Measurements from ENCODE around the gene DIP2C. TPM values are rescaled to one million over a fixed set of nuclear protein-coding genes. Genes with fewer than 3 reads are reported as not detected.
"Not testable (repeated sequence)": the region's sequence is repeated elsewhere in the genome, so short reads cannot be mapped to it uniquely, and the experiment has no call there.

DIP2C gene
- total and polyA plus RNA-seq, 2 donors from 2014 or later, result 6.2 to 22.6 TPM

DNA sequence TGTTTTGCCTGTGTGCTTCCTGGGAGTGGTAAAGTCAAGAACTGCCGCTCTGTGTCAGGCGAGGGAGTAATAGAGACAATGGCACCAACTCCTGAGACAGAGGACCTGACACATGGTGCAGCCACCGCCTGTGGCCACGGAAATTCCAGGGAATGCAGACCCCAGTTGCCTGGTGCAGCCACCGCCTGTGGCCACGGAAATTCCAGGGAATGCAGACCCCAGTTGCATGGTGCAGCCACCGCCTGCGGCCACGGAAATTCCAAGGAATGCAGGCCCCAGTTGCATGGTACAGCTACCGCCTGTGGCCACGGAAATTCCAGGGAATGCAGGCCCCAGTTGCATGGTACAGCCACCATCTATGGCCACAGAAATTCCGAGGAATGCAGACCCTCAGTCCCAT lies 8.7 kb downstream of the DIP2C start:
- TF ChIP-seq, protein P1, sequence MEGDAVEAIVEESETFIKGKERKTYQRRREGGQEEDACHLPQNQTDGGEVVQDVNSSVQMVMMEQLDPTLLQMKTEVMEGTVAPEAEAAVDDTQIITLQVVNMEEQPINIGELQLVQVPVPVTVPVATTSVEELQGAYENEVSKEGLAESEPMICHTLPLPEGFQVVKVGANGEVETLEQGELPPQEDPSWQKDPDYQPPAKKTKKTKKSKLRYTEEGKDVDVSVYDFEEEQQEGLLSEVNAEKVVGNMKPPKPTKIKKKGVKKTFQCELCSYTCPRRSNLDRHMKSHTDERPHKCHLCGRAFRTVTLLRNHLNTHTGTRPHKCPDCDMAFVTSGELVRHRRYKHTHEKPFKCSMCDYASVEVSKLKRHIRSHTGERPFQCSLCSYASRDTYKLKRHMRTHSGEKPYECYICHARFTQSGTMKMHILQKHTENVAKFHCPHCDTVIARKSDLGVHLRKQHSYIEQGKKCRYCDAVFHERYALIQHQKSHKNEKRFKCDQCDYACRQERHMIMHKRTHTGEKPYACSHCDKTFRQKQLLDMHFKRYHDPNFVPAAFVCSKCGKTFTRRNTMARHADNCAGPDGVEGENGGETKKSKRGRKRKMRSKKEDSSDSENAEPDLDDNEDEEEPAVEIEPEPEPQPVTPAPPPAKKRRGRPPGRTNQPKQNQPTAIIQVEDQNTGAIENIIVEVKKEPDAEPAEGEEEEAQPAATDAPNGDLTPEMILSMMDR (IDR thresholded peaks at IDR 0.05; ENCODE audit: borderline replicate concordance, extremely low read depth, insufficient read depth), result no peak
- no peaks in the 10 kb centered on the region for H3K27me3 ChIP-seq (ENCODE audit: control insufficient read depth, insufficient read depth, low read length)
- peaks cover 0 to 35% (median 30%) of the 10 kb centered on the region in 3 donors for H3K4me1 ChIP-seq (ENCODE audit: control insufficient read depth in 2 of 3, insufficient read depth in 2 of 3, low read depth in 1 of 3, low read length in 3 of 3)
- H3K9ac ChIP-seq (ENCODE audit: low read length in 3 of 3), result no peak overlapping the region
- FAIRE-seq, result no peak
- DNase-seq, result peak in 1 of 5 donors; percentile 59
- no peaks in the 10 kb centered on the region for H3K36me3 ChIP-seq (ENCODE audit: control insufficient read depth in 2 of 3, insufficient read depth in 3 of 3, low read length in 3 of 3)
- H3K27ac ChIP-seq (ENCODE audit: low read depth in 2 of 2, low read length in 2 of 2), result no peak overlapping the region
- no peak overlapping the region for H3K4me3 ChIP-seq (ENCODE audit: low read length in 3 of 3)
- no peaks in the 10 kb centered on the region for H3K9me3 ChIP-seq (ENCODE audit: control insufficient read depth in 2 of 3, insufficient read depth in 1 of 3, low read length in 3 of 3)
- intact Hi-C loops (cut with DNase I), result no loop called here

DNA sequence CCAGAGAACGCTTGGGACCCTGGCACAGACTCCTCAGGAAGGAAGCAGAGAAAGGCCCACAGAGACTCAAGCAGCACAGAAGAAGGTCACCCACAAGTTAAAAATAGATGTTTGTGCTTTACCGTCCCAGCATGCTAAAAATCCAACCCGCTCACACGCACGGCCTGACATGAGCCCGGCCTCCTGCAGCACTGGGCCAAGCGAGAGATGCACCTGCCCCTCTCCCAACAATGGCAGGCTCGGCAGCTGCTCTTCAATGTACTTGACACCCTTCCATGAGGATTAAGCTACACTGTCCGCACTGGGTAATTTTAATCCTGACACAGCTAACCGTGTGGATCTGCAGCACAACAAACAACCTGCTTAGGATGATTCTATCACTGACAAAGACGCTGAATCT lies 9.3 kb downstream of the DIP2C start:
- Histone ChIP-seq H3K9me3 (ENCODE audit: control insufficient read depth in 2 of 3, insufficient read depth in 1 of 3, low read length in 3 of 3) (no peaks in the 10 kb centered on the region), H3K36me3 (ENCODE audit: control insufficient read depth in 2 of 3, insufficient read depth in 3 of 3, low read length in 3 of 3) (no peaks in the 10 kb centered on the region), H3K4me1 (ENCODE audit: control insufficient read depth in 2 of 3, insufficient read depth in 2 of 3, low read depth in 1 of 3, low read length in 3 of 3) (peaks cover 0 to 35% (median 30%) of the 10 kb centered on the region in 3 donors), H3K9ac (ENCODE audit: low read length in 3 of 3) (no peak overlapping the region), H3K27me3 (ENCODE audit: control insufficient read depth, insufficient read depth, low read length) (no peaks in the 10 kb centered on the region), H3K27ac (ENCODE audit: low read depth in 2 of 2, low read length in 2 of 2) (no peak overlapping the region), H3K4me3 (ENCODE audit: low read length in 3 of 3) (no peak overlapping the region)
- no peak for FAIRE-seq
- no peak for DNase-seq
- TF ChIP-seq, protein P1 (IDR thresholded peaks at IDR 0.05; ENCODE audit: borderline replicate concordance, extremely low read depth, insufficient read depth), result no peak
- intact Hi-C loops (cut with DNase I), result no loop called here

- DNase-seq (peak in 1 of 5 donors; percentile 39), FAIRE-seq (no peak)
- Histone ChIP-seq H3K4me3 (ENCODE audit: low read length in 3 of 3) (no peak overlapping the region), H3K27me3 (ENCODE audit: control insufficient read depth, insufficient read depth, low read length) (no peaks in the 10 kb centered on the region), H3K27ac (ENCODE audit: low read depth in 2 of 2, low read length in 2 of 2) (no peak overlapping the region), H3K9me3 (ENCODE audit: control insufficient read depth in 2 of 3, insufficient read depth in 1 of 3, low read length in 3 of 3) (no peaks in the 10 kb centered on the region), H3K4me1 (ENCODE audit: control insufficient read depth in 2 of 3, insufficient read depth in 2 of 3, low read depth in 1 of 3, low read length in 3 of 3) (peaks cover 0 to 35% (median 30%) of the 10 kb centered on the region in 3 donors), H3K36me3 (ENCODE audit: control insufficient read depth in 2 of 3, insufficient read depth in 3 of 3, low read length in 3 of 3) (no peaks in the 10 kb centered on the region), H3K9ac (ENCODE audit: low read length in 3 of 3) (no peak overlapping the region)
- intact Hi-C loops (cut with DNase I), result no loop called here
- TF ChIP-seq, protein P1 (IDR thresholded peaks at IDR 0.05; ENCODE audit: borderline replicate concordance, extremely low read depth, insufficient read depth), result no peak
Observed at GRCh38 chr10:679556-679955, 9.9 kb downstream of the DIP2C start.

- H3K36me3 ChIP-seq (ENCODE audit: control insufficient read depth in 2 of 3, insufficient read depth in 3 of 3, low read length in 3 of 3); FAIRE-seq; H3K9ac ChIP-seq (ENCODE audit: low read length in 3 of 3); H3K27ac ChIP-seq (ENCODE audit: low read depth in 2 of 2, low read length in 2 of 2); H3K9me3 ChIP-seq (ENCODE audit: control insufficient read depth in 2 of 3, insufficient read depth in 1 of 3, low read length in 3 of 3); H3K4me3 ChIP-seq (ENCODE audit: low read length in 3 of 3); DNase-seq; intact Hi-C loops (cut with DNase I); H3K27me3 ChIP-seq (ENCODE audit: control insufficient read depth, insufficient read depth, low read length): not testable (repeated sequence)
- H3K4me1 ChIP-seq (ENCODE audit: control insufficient read depth in 2 of 3, insufficient read depth in 2 of 3, low read depth in 1 of 3, low read length in 3 of 3), result peaks cover 0 to 33% (median 27%) of the 10 kb centered on the region in 3 donors
Observed at GRCh38 chr10:678662-679005, 10.8 kb downstream of the DIP2C start.

Data from kidney (tissue), 14 donors.